Loucy (cell line): ENCODE data around the gene NPTX2.

Experiments used
- H2AFZ ChIP-seq: fragments of 200-600 bp; sonication (generic); 2 replicates; pipeline ENCODE4 v1.6.0; 2016; ENCODE audit warnings: antibody characterized with exemption, mild to moderate bottlenecking, low read length, moderate library complexity
- H3F3A ChIP-seq: fragments of 200-600 bp; 2 replicates; pipeline ENCODE4 v1.6.0; 2016; ENCODE audit warnings: antibody characterized with exemption, low read depth, mild to moderate bottlenecking
- H3K27me3 ChIP-seq: fragments of 200-600 bp; sonication (generic); 2 replicates; pipeline ENCODE4 v1.6.1; 2014; ENCODE audit warnings: low read length, mild to moderate bottlenecking; ENCODE audit not compliant: insufficient read depth, poor library complexity, severe bottlenecking
- H3K36me3 ChIP-seq: fragments of 200-600 bp; sonication (generic); 2 replicates; pipeline ENCODE4 v1.6.1; 2016; ENCODE audit warnings: low read length; ENCODE audit not compliant: insufficient read depth
- H3K4me1 ChIP-seq: fragments of 200-600 bp; sonication (generic); 2 replicates; pipeline ENCODE4 v1.5.1; 2014; ENCODE audit warnings: low read length, mild to moderate bottlenecking; ENCODE audit not compliant: insufficient read depth, poor library complexity, severe bottlenecking
- H3K4me2 ChIP-seq: fragments of 200-600 bp; sonication (generic); 2 replicates; pipeline ENCODE4 v1.6.0; 2014; ENCODE audit warnings: antibody characterized with exemption, low read length, low read depth, mild to moderate bottlenecking; ENCODE audit not compliant: poor library complexity, severe bottlenecking
- H3K4me3 ChIP-seq: fragments of 200-600 bp; sonication (generic); 2 replicates; pipeline ENCODE4 v1.5.1; 2014; ENCODE audit warnings: low read length, mild to moderate bottlenecking, mixed read lengths; ENCODE audit not compliant: poor library complexity, severe bottlenecking
- H3K79me2 ChIP-seq: fragments of 200-600 bp; sonication (generic); 2 replicates; pipeline ENCODE4 v1.6.1; 2014; ENCODE audit warnings: low read length; ENCODE audit not compliant: insufficient read depth
- H3K9ac ChIP-seq: fragments of 200-600 bp; sonication (generic); 2 replicates; pipeline ENCODE4 v1.6.0; 2014; ENCODE audit warnings: mild to moderate bottlenecking, low read depth, low read length, moderate library complexity; ENCODE audit not compliant: poor library complexity, severe bottlenecking
- H3K9me2 ChIP-seq: fragments of 200-600 bp; sonication (generic); replicated peaks from 2 replicates; pipeline ENCODE4 v1.6.1; 2016; ENCODE audit warnings: low read depth, low read length, mixed read lengths
- H3K9me3 ChIP-seq: fragments of 200-600 bp; sonication (generic); 2 replicates; pipeline ENCODE4 v1.6.1; 2014; ENCODE audit warnings: mild to moderate bottlenecking, antibody characterized with exemption, low read length, low read depth; ENCODE audit not compliant: insufficient read depth
- H4K20me1 ChIP-seq: fragments of 200-600 bp; sonication (generic); 2 replicates; pipeline ENCODE4 v1.6.0; 2014; ENCODE audit warnings: antibody characterized with exemption, low read length, mild to moderate bottlenecking; ENCODE audit not compliant: insufficient read depth, poor library complexity, severe bottlenecking
- CTCF ChIP-seq: fragments of 200-600 bp; sonication (generic); conservative IDR thresholded peaks from 2 replicates; pipeline ENCODE4 v1.5.1; 2014; ENCODE audit warnings: mild to moderate bottlenecking, antibody characterized with exemption, low read length
- EZH2phosphoT487 ChIP-seq: fragments of 200-600 bp; IDR thresholded peaks from 2 replicates; pipeline ENCODE4 v1.6.1; 2018; ENCODE audit warnings: antibody characterized with exemption, mild to moderate bottlenecking, moderate library complexity, borderline replicate concordance

NPTX2 gene

GRCh38 chr7:98674881-98675280, 57.8 kb downstream of the NPTX2 start:
- no peak overlapping the region for H3K4me3 ChIP-seq
- TF ChIP-seq CTCF, result no peak
- TF ChIP-seq EZH2phosphoT487, result no peak
- H3F3A ChIP-seq, result no peaks in the 10 kb centered on the region
- H2AFZ ChIP-seq, result no peak overlapping the region
- no peak overlapping the region for H3K9ac ChIP-seq
- no peaks in the 10 kb centered on the region for H3K9me2 ChIP-seq
- no peaks in the 10 kb centered on the region for H3K79me2 ChIP-seq
- peaks cover 3% of the 10 kb centered on the region for H3K4me1 ChIP-seq
- 0 out of 2 replicates have a peak, but pooled peaks cover 3% of the 10 kb centered on the region for H3K9me3 ChIP-seq
- no peaks in the 10 kb centered on the region for H4K20me1 ChIP-seq
- H3K4me2 ChIP-seq, result no peak overlapping the region
- H3K27me3 ChIP-seq, result no peaks in the 10 kb centered on the region
- H3K36me3 ChIP-seq, result no peaks in the 10 kb centered on the region

- no peak overlapping the region for H3K4me3 ChIP-seq
- H2AFZ ChIP-seq, result no peak overlapping the region
- TF ChIP-seq CTCF (no peak), EZH2phosphoT487 (no peak)
- no peaks in the 10 kb centered on the region for H3K9me3 ChIP-seq
- H3K4me2 ChIP-seq, result no peak overlapping the region
- no peak overlapping the region for H3K9ac ChIP-seq
- no peaks in the 10 kb centered on the region for H3K9me2 ChIP-seq
- peaks cover 5% of the 10 kb centered on the region; the same call in 1 of the 2 replicates for H3F3A ChIP-seq
- no peaks in the 10 kb centered on the region for H3K36me3 ChIP-seq
- peaks cover 31% of the 10 kb centered on the region for H3K4me1 ChIP-seq
- no peaks in the 10 kb centered on the region for H3K27me3 ChIP-seq
- H4K20me1 ChIP-seq, result no peaks in the 10 kb centered on the region
- H3K79me2 ChIP-seq, result no peaks in the 10 kb centered on the region
Measured at GRCh38 chr7:98678215-98678614, 61.1 kb downstream of the NPTX2 start.
